ENCODE measurements around the gene FSTL4.

- TF ChIP-seq EZH2 (optimal IDR thresholded peaks at IDR 0.05; ENCODE audit: low read depth, low read length) (no peak), CTCF (IDR thresholded peaks at IDR 0.05; ENCODE audit: low read length) (no peak), EZH2phosphoT487 (IDR thresholded peaks at IDR 0.05; ENCODE audit: low read length) (no peak)
These were observed 40.8 kb upstream of the FSTL4 start for GRCh38 chr5:133652951-133653759.
